H1 (cell line): ENCODE results near the gene SLX4IP. TPM values are rescaled to one million over a fixed set of nuclear protein-coding genes. Genes with fewer than 3 reads are reported as not detected.
"Not testable (repeated sequence)": the region's sequence is repeated elsewhere in the genome, so short reads cannot be mapped to it uniquely, and the experiment has no call there.

Experiments
- CTCF ChIA-PET: fragments of 300-600 bp; sonication (Branson Sonifier 250); formaldehyde crosslinking; loops from one replicate; lab custom pipeline; 2021; ENCODE audit not compliant: partially characterized antibody; lab: Charles Lee
- POLR2A ChIA-PET: fragments of 300-600 bp; sonication (Branson Sonifier 250); formaldehyde crosslinking; loops from one replicate; lab custom pipeline; 2021; ENCODE audit warnings: inconsistent platforms; ENCODE audit not compliant: partially characterized antibody; lab: Charles Lee
- DNase-seq, 2 experiments: peaks; one replicate each; pipeline versions ENCODE4 v3.0.0 to v3.0.0-alpha.2; 2010 to 2022; ENCODE audit warnings: low spot score in 2 of 2, low read depth in 1 of 2, mixed read lengths in 1 of 2
- FAIRE-seq: peaks from 2 replicates; lab custom pipeline; 2011; peaks lifted over from hg19 to GRCh38; lab: Jason Lieb, UNC
- H2AFZ ChIP-seq: 2 replicates; pipeline ENCODE4 v1.8.1; 2012; ENCODE audit warnings: low read length, inconsistent platforms
- H2AK5ac ChIP-seq: 2 replicates; pipeline ENCODE4 v1.6.1; 2013; ENCODE audit warnings: low read depth, low read length
- H2BK120ac ChIP-seq: replicated peaks from 2 replicates; pipeline ENCODE3; 2013; ENCODE audit warnings: low read depth, low read length, inconsistent platforms
- H2BK12ac ChIP-seq: 2 replicates; pipeline ENCODE4 v1.6.1; 2013; ENCODE audit warnings: low read depth, low read length
- H2BK15ac ChIP-seq: 2 replicates; pipeline ENCODE4 v1.6.1; 2013; ENCODE audit warnings: low read length
- H2BK20ac ChIP-seq: 2 replicates; pipeline ENCODE4 v1.6.1; 2013; ENCODE audit warnings: low read length
- H2BK5ac ChIP-seq: 2 replicates; pipeline ENCODE4 v1.6.1; 2013; ENCODE audit warnings: low read depth, low read length
- H3K14ac ChIP-seq: 2 replicates; pipeline ENCODE4 v1.6.1; 2013; ENCODE audit warnings: inconsistent platforms; ENCODE audit not compliant: insufficient read length
- H3K18ac ChIP-seq: 2 replicates; pipeline ENCODE4 v1.6.1; 2013; ENCODE audit warnings: low read length; ENCODE audit errors: extremely low read depth
- H3K23ac ChIP-seq: 2 replicates; pipeline ENCODE4 v1.6.1; 2013; ENCODE audit warnings: inconsistent platforms; ENCODE audit not compliant: insufficient read length
- H3K23me2 ChIP-seq: 2 replicates; pipeline ENCODE4 v1.6.1; 2013; ENCODE audit warnings: low read depth, low read length
- H3K27ac ChIP-seq: 2 replicates; pipeline ENCODE4 v1.6.1; 2011; ENCODE audit warnings: low read depth, low read length, inconsistent platforms
- H3K27me3 ChIP-seq, 4 experiments: replicated peaks in 1 of 4; 1 replicate in 1 of 4; 2 replicates in 3 of 4; pipeline versions ENCODE4 v1.6.1 to v1.8.1; 2011 to 2013; ENCODE audit warnings: low read length in 3 of 4, mild to moderate bottlenecking in 3 of 4, inconsistent platforms in 2 of 4, mixed read lengths in 2 of 4, moderate library complexity in 1 of 4; ENCODE audit not compliant: control insufficient read depth in 3 of 4, insufficient read depth in 3 of 4; ENCODE audit errors: extremely low read depth in 1 of 4
- H3K36me3 ChIP-seq, 4 experiments: 2 replicates each; pipeline versions ENCODE4 v1.6.1 to v1.8.1; 2011 to 2013; ENCODE audit warnings: mild to moderate bottlenecking in 4 of 4, low read length in 3 of 4, moderate library complexity in 2 of 4, control low read depth in 1 of 4, inconsistent platforms in 1 of 4; ENCODE audit not compliant: insufficient read depth in 4 of 4, control insufficient read depth in 2 of 4
- H3K4ac ChIP-seq: replicated peaks from 2 replicates; pipeline ENCODE3; 2013; ENCODE audit warnings: low read length, low read depth, mixed read lengths, inconsistent platforms; ENCODE audit not compliant: insufficient read length
- H3K4me1 ChIP-seq, 4 experiments: replicated peaks in 1 of 4; 1 replicate in 1 of 4; 2 replicates in 3 of 4; pipeline versions ENCODE4 v1.6.1 to v1.8.1; 2011 to 2013; ENCODE audit warnings: low read length in 3 of 4, inconsistent platforms in 2 of 4, mixed read lengths in 1 of 4; ENCODE audit not compliant: insufficient read depth in 4 of 4, control insufficient read depth in 3 of 4
- H3K4me2 ChIP-seq, 2 experiments: 2 replicates each; pipeline versions ENCODE4 v1.6.1 to v1.8.1; 2011 to 2013; ENCODE audit warnings: low read depth in 2 of 2, low read length in 2 of 2, control low read depth in 1 of 2, inconsistent platforms in 1 of 2, mild to moderate bottlenecking in 1 of 2; ENCODE audit not compliant: insufficient read depth in 1 of 2
- H3K4me3 ChIP-seq, 4 experiments: fragments of 200-600, 300-600 bp in 1 of 4; sonication (generic), shearing (Covaris generic), sonication (Bioruptor Twin) in 1 of 4; 2 replicates each; pipeline versions ENCODE4 v1.5.1 to v1.8.1; 2011 to 2016; ENCODE audit warnings: low read length in 4 of 4, low read depth in 3 of 4, control low read depth in 2 of 4, inconsistent platforms in 2 of 4, mild to moderate bottlenecking in 2 of 4, mixed read lengths in 1 of 4, moderate library complexity in 1 of 4; ENCODE audit not compliant: insufficient read depth in 2 of 4; ENCODE audit errors: extremely low read depth in 1 of 4
- H3K56ac ChIP-seq: replicated peaks from 2 replicates; pipeline ENCODE3; 2013; ENCODE audit warnings: low read depth, mild to moderate bottlenecking, mixed read lengths, low read length, inconsistent platforms; ENCODE audit not compliant: insufficient read length
- H3K79me1 ChIP-seq: 2 replicates; pipeline ENCODE4 v1.6.1; 2013; ENCODE audit warnings: low read depth, low read length, control low read depth
- H3K79me2 ChIP-seq, 2 experiments: 2 replicates each; pipeline versions ENCODE4 v1.6.1 to v1.8.1; 2012 to 2013; ENCODE audit warnings: low read length in 2 of 2, mild to moderate bottlenecking in 2 of 2, inconsistent platforms in 1 of 2; ENCODE audit not compliant: insufficient read depth in 2 of 2, control insufficient read depth in 1 of 2
- H3K9ac ChIP-seq, 4 experiments: replicated peaks in 1 of 4; 1 replicate in 1 of 4; 2 replicates in 3 of 4; pipeline versions ENCODE4 v1.6.1 to v1.8.1; 2011 to 2013; ENCODE audit warnings: low read depth in 3 of 4, low read length in 3 of 4, control low read depth in 2 of 4, mild to moderate bottlenecking in 2 of 4, moderate library complexity in 2 of 4, inconsistent platforms in 1 of 4; ENCODE audit errors: extremely low read depth in 1 of 4
- H3K9me3 ChIP-seq, 2 experiments: 2 replicates each; pipeline versions ENCODE4 v1.6.1 to v1.8.1; 2012 to 2013; ENCODE audit warnings: mild to moderate bottlenecking in 2 of 2, moderate library complexity in 2 of 2, control low read depth in 1 of 2, inconsistent platforms in 1 of 2, low read depth in 1 of 2, low read length in 1 of 2, mixed read lengths in 1 of 2; ENCODE audit not compliant: insufficient read depth in 2 of 2
- H4K20me1 ChIP-seq, 2 experiments: replicated peaks in 1 of 2; 2 replicates each; pipeline versions ENCODE3 to v1.8.1; 2011 to 2013; ENCODE audit warnings: inconsistent platforms in 2 of 2, low read length in 2 of 2, mild to moderate bottlenecking in 1 of 2; ENCODE audit not compliant: insufficient read depth in 2 of 2, control insufficient read depth in 1 of 2
- H4K5ac ChIP-seq: 2 replicates; pipeline ENCODE4 v1.6.1; 2013; ENCODE audit warnings: low read length, low read depth, mixed read lengths, inconsistent platforms; ENCODE audit not compliant: insufficient read length
- H4K8ac ChIP-seq: 2 replicates; pipeline ENCODE4 v1.8.0; 2013; ENCODE audit warnings: mild to moderate bottlenecking, moderate library complexity, low read length, inconsistent platforms; ENCODE audit not compliant: insufficient read depth; ENCODE audit errors: extremely low read depth
- H4K91ac ChIP-seq: replicated peaks from 2 replicates; pipeline ENCODE3; 2013; ENCODE audit warnings: low read length, mixed read lengths, inconsistent platforms; ENCODE audit not compliant: insufficient read length
- WGBS, 2 experiments: shearing (Covaris generic) in 1 of 2; methylation state at CpG; one replicate each; pipeline versions ENCODE4 v1.1.6 to v1.1.7; 2013 to 2015; ENCODE audit warnings: low lambda C conversion rate in 2 of 2, mixed read lengths in 2 of 2, inconsistent platforms in 1 of 2, low coverage in 1 of 2, missing lambda C conversion rate in 1 of 2; ENCODE audit not compliant: insufficient replicate concordance in 2 of 2, insufficient coverage in 1 of 2, insufficient read length in 1 of 2; ENCODE audit errors: extremely low coverage in 1 of 2, missing lambda C conversion rate in 1 of 2; 5-methylcytosine and 5-hydroxymethylcytosine counted together
- polyA plus RNA-seq, 7 experiments: library from polyadenylated mRNA; depleted of rRNA in 3 of 7; stranded (reverse) in 5 of 7; unstranded in 2 of 7; fragments of >200 nt in 5 of 7; fragments of 200-250 nt in 2 of 7; gene quantifications; 1 replicate in 5 of 7; 2 replicates in 1 of 7; 4 replicates in 1 of 7; pipeline versions ENCODE4 v1.2.1 to v1.2.3, GENCODE V29; 2011 to 2013; ENCODE audit warnings: missing spikeins in 2 of 7, mixed read lengths in 2 of 7
- total RNA-seq: library from RNA; stranded (reverse); fragmentation: NEBNext Ultra II Directional; extraction: Animal tissue kit (Norgen Biotek cat#: 25700); gene quantifications from 2 replicates; pipeline ENCODE4 v1.2.1, GENCODE V29; 2021

SLX4IP gene
- total and polyA plus RNA-seq, 2 of the 8 experiments (the other 6 are each of a cell fraction or from before 2014, with no cell fraction given) = 2.4 to 8.7 TPM

GRCh38 chr20:10394752-10395151 is 40.4 kb upstream of the SLX4IP start:
- H3K4ac ChIP-seq, H4K20me1 ChIP-seq, H2BK5ac ChIP-seq, H2BK120ac ChIP-seq, H2BK12ac ChIP-seq, H3K18ac ChIP-seq, H4K5ac ChIP-seq, CTCF ChIA-PET, H4K8ac ChIP-seq, H2AFZ ChIP-seq, H3K79me1 ChIP-seq, H3K36me3 ChIP-seq, H2BK15ac ChIP-seq, POLR2A ChIA-PET, H3K4me2 ChIP-seq, H3K23ac ChIP-seq, H3K9ac ChIP-seq, H4K91ac ChIP-seq, FAIRE-seq, DNase-seq, H2AK5ac ChIP-seq, H3K23me2 ChIP-seq, H3K27me3 ChIP-seq, H3K79me2 ChIP-seq, H3K56ac ChIP-seq, H3K27ac ChIP-seq, H3K4me1 ChIP-seq, H3K4me3 ChIP-seq, H3K14ac ChIP-seq, H2BK20ac ChIP-seq: not testable (repeated sequence)
- H3K9me3 ChIP-seq = peaks cover 0 to 10% of the 10 kb centered on the region in 2 experiments; a peak in 1 of 4 replicates
- WGBS, 2 experiments = no CpG with 5 or more reads among the region's 32 CpGs
